K562 (cell line): ENCODE measurements around the gene HDGFL2.

ENCODE experiments used
- CBX3 ChIP-seq, 2 experiments: IDR thresholded peaks; 1 replicate in 1 of 2; 2 replicates in 1 of 2; pipeline ENCODE4 v1.6.1; 2012; ENCODE audit warnings: inconsistent platforms in 2 of 2, low read length in 2 of 2, borderline replicate concordance in 1 of 2, control low read depth in 1 of 2
- CHD1 ChIP-seq: fragments of 200-600 bp; sonication (generic); IDR thresholded peaks from one replicate; pipeline ENCODE4 v1.6.1; 2012; ENCODE audit warnings: mild to moderate bottlenecking, moderate library complexity, low read length, inconsistent platforms
- HDAC6 ChIP-seq: IDR thresholded peaks from 2 replicates; pipeline ENCODE4 v1.6.1; 2012; ENCODE audit warnings: low read depth, mild to moderate bottlenecking, control low read depth, inconsistent platforms, low read length, moderate library complexity
- HDGF ChIP-seq: fragments of 450-650 bp; IDR thresholded peaks from 2 replicates; pipeline ENCODE4 v1.6.1; 2016
- NFIC ChIP-seq: fragments of 450-650 bp; IDR thresholded peaks from 2 replicates; pipeline ENCODE4 v1.6.1; 2017; ENCODE audit warnings: mild to moderate bottlenecking, inconsistent platforms
- NFYB ChIP-seq: IDR thresholded peaks from 2 replicates; pipeline ENCODE4 v1.6.1; 2011; ENCODE audit warnings: mild to moderate bottlenecking, moderate library complexity; ENCODE audit not compliant: insufficient read length; ENCODE audit errors: extremely low read depth
- NR3C1 ChIP-seq: sonication (generic); formaldehyde crosslinking; IDR thresholded peaks from 2 replicates; pipeline ENCODE4 v1.8.1; 2022; ENCODE audit warnings: missing genetic modification reagents
- POLR2A ChIP-seq: fragments of 450-650 bp; conservative IDR thresholded peaks from 2 replicates; pipeline ENCODE4 v1.6.1; 2016
- RAD21 ChIP-seq, 2 experiments: fragments of 250-450 bp in 1 of 2; fragments of 450-650 bp in 1 of 2; sonication (Bioruptor Pico) in 1 of 2; formaldehyde crosslinking in 1 of 2; IDR thresholded peaks in 1 of 2; conservative IDR thresholded peaks in 1 of 2; 2 replicates each; pipeline versions ENCODE4 v1.4.0 to v1.8.0; 2020 to 2022; ENCODE audit warnings: mild to moderate bottlenecking in 2 of 2, moderate library complexity in 1 of 2
- TCFL5 ChIP-seq: fragments of 250-450 bp; sonication (Bioruptor Pico); conservative IDR thresholded peaks from 2 replicates; pipeline ENCODE4 v1.6.1; 2021; ENCODE audit warnings: mild to moderate bottlenecking, moderate library complexity, matching md5 sums
- ZBTB7A ChIP-seq: IDR thresholded peaks from 2 replicates; pipeline ENCODE4 v1.6.1; 2011; ENCODE audit warnings: low read depth, mild to moderate bottlenecking, low read length, moderate library complexity, borderline replicate concordance; ENCODE audit not compliant: control insufficient read depth
- ZNF431 ChIP-seq: sonication (generic); formaldehyde crosslinking; IDR thresholded peaks from 2 replicates; pipeline ENCODE4 v1.8.0; 2022; ENCODE audit warnings: mild to moderate bottlenecking, missing genetic modification reagents
- TF ChIP-seq, protein P1 (sequence below), 3 experiments: IDR thresholded peaks in 2 of 3; conservative IDR thresholded peaks in 1 of 3; 2 replicates each; pipeline ENCODE4 v1.5.1; 2011 to 2012; ENCODE audit warnings: low read length in 3 of 3, mild to moderate bottlenecking in 3 of 3, control low read depth in 2 of 3, improper control_type of control experiment in 1 of 3, inconsistent platforms in 1 of 3, low read depth in 1 of 3, mixed read lengths in 1 of 3, moderate library complexity in 1 of 3; ENCODE audit not compliant: insufficient read depth in 2 of 3
- TF ChIP-seq, protein P2 (sequence below): fragments of 450-650 bp; formaldehyde crosslinking; IDR thresholded peaks from 2 replicates; pipeline ENCODE4 v1.4.0; 2020; ENCODE audit warnings: mild to moderate bottlenecking, moderate library complexity

DNA sequence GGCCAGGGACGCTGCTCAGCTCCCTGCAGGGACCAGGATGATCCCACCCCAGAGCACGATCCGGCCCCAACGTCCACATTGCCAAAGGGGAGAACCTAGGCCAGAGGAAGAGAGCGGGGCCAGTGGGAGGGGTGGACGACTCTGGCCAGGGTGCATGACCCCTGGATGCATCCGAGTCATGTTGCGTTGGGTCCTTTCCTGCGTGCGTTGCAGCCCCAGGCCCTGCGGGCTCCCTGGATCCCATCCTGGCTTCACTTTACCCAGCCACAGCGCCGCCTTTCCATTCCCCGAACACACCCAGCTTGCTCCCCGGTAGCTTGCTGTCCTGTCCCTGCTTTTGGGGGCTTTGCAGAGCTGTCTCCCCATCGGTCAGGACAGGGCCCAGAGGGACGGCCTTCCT is 35.7 kb downstream of the HDGFL2 start:
- TF ChIP-seq, protein P1, sequence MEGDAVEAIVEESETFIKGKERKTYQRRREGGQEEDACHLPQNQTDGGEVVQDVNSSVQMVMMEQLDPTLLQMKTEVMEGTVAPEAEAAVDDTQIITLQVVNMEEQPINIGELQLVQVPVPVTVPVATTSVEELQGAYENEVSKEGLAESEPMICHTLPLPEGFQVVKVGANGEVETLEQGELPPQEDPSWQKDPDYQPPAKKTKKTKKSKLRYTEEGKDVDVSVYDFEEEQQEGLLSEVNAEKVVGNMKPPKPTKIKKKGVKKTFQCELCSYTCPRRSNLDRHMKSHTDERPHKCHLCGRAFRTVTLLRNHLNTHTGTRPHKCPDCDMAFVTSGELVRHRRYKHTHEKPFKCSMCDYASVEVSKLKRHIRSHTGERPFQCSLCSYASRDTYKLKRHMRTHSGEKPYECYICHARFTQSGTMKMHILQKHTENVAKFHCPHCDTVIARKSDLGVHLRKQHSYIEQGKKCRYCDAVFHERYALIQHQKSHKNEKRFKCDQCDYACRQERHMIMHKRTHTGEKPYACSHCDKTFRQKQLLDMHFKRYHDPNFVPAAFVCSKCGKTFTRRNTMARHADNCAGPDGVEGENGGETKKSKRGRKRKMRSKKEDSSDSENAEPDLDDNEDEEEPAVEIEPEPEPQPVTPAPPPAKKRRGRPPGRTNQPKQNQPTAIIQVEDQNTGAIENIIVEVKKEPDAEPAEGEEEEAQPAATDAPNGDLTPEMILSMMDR (IDR thresholded peaks at IDR 0.05 in 2 of 3, conservative IDR thresholded peaks at IDR 0.05 in 1 of 3; ENCODE audit: insufficient read depth in 2 of 3, low read depth in 1 of 3, low read length in 3 of 3) = no peak
- TF ChIP-seq NR3C1 (CRISPR knock-in tag) (no peak), TCFL5 (CRISPR knock-in tag) (no peak), POLR2A (no peak), HDAC6 (no peak), CHD1 (no peak), RAD21 (CRISPR knock-in tag; conservative IDR thresholded peaks at IDR 0.05 in 1 of 2, IDR thresholded peaks at IDR 0.05 in 1 of 2) (no peak), ZBTB7A (no peak), ZNF431 (no peak), NFIC (no peak), CBX3 (IDR thresholded peaks at IDR 0.05; ENCODE audit: borderline replicate concordance in 1 of 2, low read length in 2 of 2) (no peak), NFYB (no peak), HDGF (no peak)
- TF ChIP-seq, protein P2, sequence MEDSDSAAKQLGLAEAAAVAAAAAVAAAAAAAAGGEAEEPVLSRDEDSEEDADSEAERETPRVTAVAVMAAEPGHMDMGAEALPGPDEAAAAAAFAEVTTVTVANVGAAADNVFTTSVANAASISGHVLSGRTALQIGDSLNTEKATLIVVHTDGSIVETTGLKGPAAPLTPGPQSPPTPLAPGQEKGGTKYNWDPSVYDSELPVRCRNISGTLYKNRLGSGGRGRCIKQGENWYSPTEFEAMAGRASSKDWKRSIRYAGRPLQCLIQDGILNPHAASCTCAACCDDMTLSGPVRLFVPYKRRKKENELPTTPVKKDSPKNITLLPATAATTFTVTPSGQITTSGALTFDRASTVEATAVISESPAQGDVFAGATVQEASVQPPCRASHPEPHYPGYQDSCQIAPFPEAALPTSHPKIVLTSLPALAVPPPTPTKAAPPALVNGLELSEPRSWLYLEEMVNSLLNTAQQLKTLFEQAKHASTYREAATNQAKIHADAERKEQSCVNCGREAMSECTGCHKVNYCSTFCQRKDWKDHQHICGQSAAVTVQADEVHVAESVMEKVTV (CRISPR knock-in tag) = no peak
